AG08395 (cell line): ENCODE results near the gene MARCHF10.

Source experiments
- DNase-seq: peaks from one replicate; pipeline ENCODE4 v3.0.0; 2012; ENCODE audit warnings: mixed read lengths, low spot score

MARCHF10 gene

GRCh38 chr17:62657690-62658089 is 150.4 kb downstream of the MARCHF10 start:
- no peak for DNase-seq

- no peak for DNase-seq
Observed at GRCh38 chr17:62657145-62657665, 150.9 kb downstream of the MARCHF10 start.

GRCh38 chr17:62656446-62656845 is 151.7 kb downstream of the MARCHF10 start:
- DNase-seq: no peak

GRCh38 chr17:62655656-62656055 is 152.5 kb downstream of the MARCHF10 start:
- DNase-seq: no peak

GRCh38 chr17:62653826-62654761 is 154.0 kb downstream of the MARCHF10 start:
- DNase-seq: peak; percentile 87

GRCh38 chr17:62653002-62653825 is 154.9 kb downstream of the MARCHF10 start:
- DNase-seq: peak; percentile 78

- peak; percentile 85 for DNase-seq
Observed at GRCh38 chr17:62652251-62653001, 155.7 kb downstream of the MARCHF10 start.
